Spleen (tissue), 11 donors: ENCODE results near the gene NDUFB8. TPM values are rescaled to one million over a fixed set of nuclear protein-coding genes. Genes with fewer than 3 reads are reported as not detected.

Experiments used
- DNase-seq: peaks from one replicate; pipeline ENCODE4 v3.0.0-alpha.2; 2020
- H3K27ac ChIP-seq, 8 donors: fragments of 200-600 bp; sonication (generic) in 7 of 8; 1 replicate in 4 of 8; 2 replicates in 4 of 8; pipeline versions ENCODE4 v1.5.0 to v1.8.0; 2016 to 2021; ENCODE audit warnings: inconsistent platforms in 4 of 8, mild to moderate bottlenecking in 4 of 8, moderate library complexity in 1 of 8
- H3K27me3 ChIP-seq, 7 donors: fragments of 200-600 bp; sonication (generic) in 6 of 7; replicated peaks in 1 of 7; 1 replicate in 4 of 7; 2 replicates in 3 of 7; pipeline versions ENCODE4 v1.5.0 to v1.8.0; 2016 to 2021; ENCODE audit warnings: inconsistent platforms in 3 of 7, mild to moderate bottlenecking in 1 of 7
- H3K36me3 ChIP-seq, 6 donors: fragments of 200-600 bp; sonication (generic) in 5 of 6; 1 replicate in 4 of 6; 2 replicates in 2 of 6; pipeline versions ENCODE4 v1.5.0 to v1.8.0; 2016 to 2021; ENCODE audit warnings: inconsistent platforms in 2 of 6
- H3K4me1 ChIP-seq, 6 donors: fragments of 200-600 bp; sonication (generic) in 5 of 6; 1 replicate in 3 of 6; 2 replicates in 3 of 6; pipeline versions ENCODE4 v1.5.0 to v1.8.0; 2016 to 2021; ENCODE audit warnings: inconsistent platforms in 3 of 6
- H3K4me3 ChIP-seq, 8 donors: fragments of 200-600 bp; sonication (generic) in 7 of 8; 1 replicate in 4 of 8; 2 replicates in 4 of 8; pipeline versions ENCODE4 v1.5.0 to v1.8.0; 2016 to 2021; ENCODE audit warnings: inconsistent platforms in 4 of 8, mild to moderate bottlenecking in 4 of 8, moderate library complexity in 2 of 8
- H3K9me3 ChIP-seq, 8 donors: fragments of 200-600 bp; sonication (generic) in 7 of 8; 1 replicate in 4 of 8; 2 replicates in 4 of 8; pipeline versions ENCODE4 v1.5.0 to v1.8.0; 2016 to 2021; ENCODE audit warnings: inconsistent platforms in 4 of 8
- CTCF ChIP-seq, 11 experiments: fragments of 200-600 bp in 7 of 11; fragments of 450-650 bp in 4 of 11; sonication (generic) in 4 of 11; IDR thresholded peaks in 8 of 11; conservative IDR thresholded peaks in 3 of 11; 1 replicate in 7 of 11; 2 replicates in 4 of 11; pipeline versions ENCODE4 v1.4.0 to v1.8.0; 2016 to 2021; ENCODE audit warnings: antibody characterized with exemption in 11 of 11, inconsistent platforms in 4 of 11, mild to moderate bottlenecking in 1 of 11
- POLR2A ChIP-seq, 3 donors: fragments of 450-650 bp; IDR thresholded peaks; one replicate each; pipeline ENCODE4 v1.5.1; 2017; ENCODE audit warnings: antibody characterized with exemption in 3 of 3, mild to moderate bottlenecking in 1 of 3
- POLR2AphosphoS5 ChIP-seq, 3 donors: sonication (generic); formaldehyde crosslinking; IDR thresholded peaks; one replicate each; pipeline ENCODE4 v1.5.1; 2017; ENCODE audit warnings: antibody characterized with exemption in 3 of 3
- WGBS, 5 donors: extraction: QIAGEN DNeasy Blood & Tissue Kit in 3 of 5; methylation state at CpG; one replicate each; pipeline versions ENCODE4 v1.1.5 to v1.1.7; 2013 to 2018; 5-methylcytosine and 5-hydroxymethylcytosine counted together
- intact Hi-C: fragments of 100-400 bp; cut with DNase I; formaldehyde crosslinking; loops from one replicate; pipeline ENCODE4 v1.15.0; 2023; ENCODE audit warnings: low total_unique reads
- polyA plus RNA-seq, 3 donors: library from polyadenylated mRNA; stranded (reverse); fragments of 200-250 nt; gene quantifications; one replicate each; pipeline ENCODE4 v1.2.1, GENCODE V29; 2013
- total RNA-seq, 7 donors: library from RNA; depleted of rRNA in 3 of 7; stranded (reverse); fragments of >200 nt in 3 of 7; fragmentation: NEBNext Ultra II Directional in 4 of 7; extraction: Animal tissue kit (Norgen Biotek cat#: 25700) in 4 of 7; gene quantifications; one replicate each; pipeline versions ENCODE4 v1.1.0 to v1.2.1, GENCODE V29; 2016 to 2021
- donor health status: healthy with polysubstance abuse.
- donor health status: DM: no; HTN: no; CAD: no; lungs with moderate emphysema.
- donor health status: DM: no; HTN: no; CAD: no.
- donor health status: Bipolar disorder and iron deficiency.
- donor health status: healthy.
- donor health status: DM: no; HTN: no; CAD: no.
- donor health status: DM: yes; HTN: yes; CAD: no.

The NDUFB8 gene
- total and polyA plus RNA-seq, 10 donors, result 96.2 to 261 (median 135) TPM

DNA sequence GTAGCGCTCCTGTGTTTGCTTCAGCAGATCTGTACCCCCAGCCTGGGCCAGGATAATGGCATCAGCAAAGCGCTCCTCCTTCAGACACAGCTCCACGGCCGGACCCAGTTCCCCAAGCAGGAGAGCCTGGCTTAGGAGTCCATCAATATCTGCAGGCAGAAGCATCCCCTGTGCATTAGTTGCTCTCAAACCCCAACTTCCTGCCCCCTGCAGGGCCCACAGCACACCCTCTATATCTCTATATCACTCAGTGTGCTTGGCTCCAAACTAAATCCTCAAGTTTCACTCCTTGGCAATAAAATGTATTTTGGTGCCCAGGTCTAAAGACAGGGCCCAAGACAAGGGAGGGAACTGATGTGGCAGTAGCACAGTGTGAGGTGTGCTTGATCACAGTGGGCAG, 31.6 kb downstream of the NDUFB8 start:
- peaks cover 0 to 99% (median 52%) of the 10 kb centered on the region in 6 donors for H3K36me3 ChIP-seq

GRCh38 chr10:100496567-100496966, 33.1 kb downstream of the NDUFB8 start:
- peaks cover 0 to 99% (median 54%) of the 10 kb centered on the region in 6 donors for H3K36me3 ChIP-seq

More for the DNA sequence above, 31.6 kb downstream of the NDUFB8 start:
- WGBS, 5 donors, result 92 to 98% (median 96%) methylated on average over 4 of the region's 4 CpGs
- intact Hi-C loops, result no loop called here
- no peaks in the 10 kb centered on the region for H3K9me3 ChIP-seq
- DNase-seq, result no peak
- H3K27ac ChIP-seq, result no peak overlapping the region
- no peaks in the 10 kb centered on the region for H3K27me3 ChIP-seq
- peaks cover 0 to 7% (median 0%) of the 10 kb centered on the region in 6 donors for H3K4me1 ChIP-seq
- TF ChIP-seq CTCF (IDR thresholded peaks at IDR 0.05 in 8 of 11, conservative IDR thresholded peaks at IDR 0.05 in 3 of 11) (no peak), POLR2A (IDR thresholded peaks at IDR 0.05) (no peak), POLR2AphosphoS5 (IDR thresholded peaks at IDR 0.05) (no peak)
- H3K4me3 ChIP-seq, result no peak overlapping the region

GRCh38 chr10:100490531-100490930, 39.1 kb downstream of the NDUFB8 start:
- WGBS, 5 donors, result 88 to 99% (median 94%) methylated on average over 2 of the region's 2 CpGs
- Histone ChIP-seq H3K27ac (no peak overlapping the region), H3K27me3 (no peaks in the 10 kb centered on the region), H3K36me3 (peaks cover 0 to 95% (median 48%) of the 10 kb centered on the region in 6 donors), H3K4me3 (no peak overlapping the region), H3K9me3 (no peaks in the 10 kb centered on the region), H3K4me1 (no peaks in the 10 kb centered on the region)
- no peak for DNase-seq
- intact Hi-C loops, result no loop called here
- TF ChIP-seq POLR2A (IDR thresholded peaks at IDR 0.05), result no peak
- TF ChIP-seq POLR2AphosphoS5 (IDR thresholded peaks at IDR 0.05), result no peak
- no peak for TF ChIP-seq CTCF (IDR thresholded peaks at IDR 0.05 in 8 of 11, conservative IDR thresholded peaks at IDR 0.05 in 3 of 11)

More at GRCh38 chr10:100496567-100496966, 33.1 kb downstream of the NDUFB8 start:
- intact Hi-C loops, result no loop called here
- WGBS, 5 donors, result 84 to 92% (median 87%) methylated on average over 2 of the region's 2 CpGs
- no peaks in the 10 kb centered on the region for H3K27me3 ChIP-seq
- no peak overlapping the region for H3K4me3 ChIP-seq
- no peaks in the 10 kb centered on the region for H3K9me3 ChIP-seq
- no peak overlapping the region for H3K27ac ChIP-seq
- H3K4me1 ChIP-seq, result no peaks in the 10 kb centered on the region
- DNase-seq, result no peak
- TF ChIP-seq POLR2A (IDR thresholded peaks at IDR 0.05), result no peak
- no peak for TF ChIP-seq CTCF (IDR thresholded peaks at IDR 0.05 in 8 of 11, conservative IDR thresholded peaks at IDR 0.05 in 3 of 11)
- TF ChIP-seq POLR2AphosphoS5 (IDR thresholded peaks at IDR 0.05), result no peak

DNA sequence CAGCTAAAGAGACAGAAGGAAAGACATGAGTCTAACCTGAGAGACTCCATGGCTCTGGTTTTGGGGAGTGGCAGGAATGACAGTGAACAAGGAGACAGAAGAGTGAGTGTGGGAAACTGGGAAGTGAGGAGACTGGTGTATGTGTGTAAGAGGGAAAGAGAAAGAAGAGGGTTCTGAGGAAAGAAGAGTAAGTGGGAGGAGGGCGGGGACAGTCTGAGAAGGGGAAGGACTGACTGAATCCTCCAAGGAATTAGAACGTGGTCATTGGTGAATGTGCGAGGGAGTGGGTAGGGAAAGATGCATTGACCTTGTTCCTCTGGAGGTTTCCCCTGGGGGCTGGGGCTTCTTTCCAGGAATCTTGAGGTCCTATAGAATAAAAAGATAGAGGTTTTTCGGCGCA, 40.3 kb downstream of the NDUFB8 start:
- no peaks in the 10 kb centered on the region for H3K9me3 ChIP-seq
- intact Hi-C loops, result no loop called here
- 85 to 89% (median 87%) methylated on average over 5 of the region's 5 CpGs for WGBS, 5 donors

More for the DNA sequence above, 40.3 kb downstream of the NDUFB8 start:
- H3K36me3 ChIP-seq, result peaks cover 0 to 94% (median 44%) of the 10 kb centered on the region in 6 donors
- H3K27me3 ChIP-seq, result no peaks in the 10 kb centered on the region
- no peak overlapping the region for H3K27ac ChIP-seq
- no peaks in the 10 kb centered on the region for H3K4me1 ChIP-seq
- no peak for TF ChIP-seq CTCF (IDR thresholded peaks at IDR 0.05 in 8 of 11, conservative IDR thresholded peaks at IDR 0.05 in 3 of 11)
- no peak for TF ChIP-seq POLR2A (IDR thresholded peaks at IDR 0.05)
- no peak for TF ChIP-seq POLR2AphosphoS5 (IDR thresholded peaks at IDR 0.05)
- no peak for DNase-seq
- H3K4me3 ChIP-seq, result no peak overlapping the region
